T-helper 17 cell (primary cell): ENCODE measurements around the gene CNKSR3. TPM values are rescaled to one million over a fixed set of nuclear protein-coding genes. Genes with fewer than 3 reads are reported as not detected.
"Not testable (repeated sequence)": the region's sequence is repeated elsewhere in the genome, so short reads cannot be mapped to it uniquely, and the experiment has no call there.

Source experiments
- ATAC-seq: fragments of 150-1000 bp; cut with Tn5 transposase; 2 replicates; pipeline ENCODE4 v1.10.0; 2021; ENCODE audit warnings: mild to moderate bottlenecking, moderate library complexity
- DNase-seq, 3 donors: peaks; one replicate each; pipeline versions ENCODE4 v3.0.0 to v3.0.0-alpha.2; 2020 to 2021
- H3K9me3 ChIP-seq: one replicate; pipeline ENCODE4 v1.7.0; 2013; ENCODE audit warnings: low read length, mild to moderate bottlenecking; ENCODE audit not compliant: control insufficient read depth, poor library complexity, severe bottlenecking
- H3K27ac Mint-ChIP-seq: one replicate; pipeline ENCODE4 v1.8.0; 2022; ENCODE audit warnings: mild to moderate bottlenecking, moderate library complexity, mixed read lengths
- H3K27me3 Mint-ChIP-seq: one replicate; pipeline ENCODE4 v1.8.0; 2022; ENCODE audit warnings: mixed read lengths
- H3K36me3 Mint-ChIP-seq: one replicate; pipeline ENCODE4 v1.8.0; 2022; ENCODE audit warnings: low read depth, mixed read lengths
- H3K4me1 Mint-ChIP-seq: one replicate; pipeline ENCODE4 v1.8.0; 2022; ENCODE audit warnings: mild to moderate bottlenecking, mixed read lengths
- H3K4me3 Mint-ChIP-seq: one replicate; pipeline ENCODE4 v1.8.0; 2022; ENCODE audit warnings: mild to moderate bottlenecking, moderate library complexity, mixed read lengths
- total RNA-seq, 4 donors: library from RNA in 2 of 4; stranded (reverse) in 2 of 4; gene quantifications; one replicate each; pipeline ENCODE4 v1.2.3 and lab custom pipeline; 2022 to 2026

Gene CNKSR3
- total RNA-seq: not detected
- total RNA-seq (lab: John Stamatoyannopoulos, UW): 0 to 0.12 reads per million in 2 donors

DNA sequence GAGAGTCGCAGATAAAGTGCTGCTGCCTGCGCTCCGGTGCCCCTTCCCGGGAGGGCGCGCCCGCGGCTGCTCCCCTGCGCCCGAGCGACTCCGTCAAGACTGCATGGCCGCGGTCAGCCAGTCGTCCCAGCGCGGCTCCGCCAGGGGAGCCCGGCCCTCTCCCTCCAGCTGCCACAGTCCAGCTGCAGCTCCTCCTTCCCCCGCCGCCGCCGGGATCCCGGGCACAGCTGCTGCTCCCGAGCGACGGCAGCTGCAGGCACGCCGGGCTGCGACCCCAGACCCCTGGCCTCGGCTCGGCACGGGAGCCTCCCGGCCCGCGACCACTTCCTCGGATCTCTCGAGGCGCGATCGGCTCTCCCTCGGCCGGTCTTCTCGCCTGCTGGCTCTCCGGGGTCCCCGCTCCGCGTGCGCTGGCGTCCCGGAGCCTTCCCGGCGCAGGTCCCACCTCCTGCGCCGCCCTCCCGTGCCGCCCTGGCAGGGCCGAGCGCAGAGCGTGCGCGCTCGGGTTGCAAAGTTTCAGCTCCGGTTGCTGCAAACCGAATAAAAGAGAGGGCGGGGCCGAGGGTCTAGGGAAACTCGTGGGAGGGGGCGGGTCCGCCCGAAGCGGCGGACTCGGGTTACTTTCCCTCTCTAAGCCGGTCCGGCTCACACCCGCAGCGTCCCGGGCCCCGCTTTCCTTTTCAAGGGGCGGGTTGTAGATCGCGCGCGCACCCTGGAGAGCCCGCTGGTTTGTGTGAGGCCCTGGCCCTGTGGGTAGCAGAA, at the start of gene CNKSR3:
TSS of gene CNKSR3 (minus strand) at position 542 of the 762 bp plus-strand sequence. CDS start 571 bp downstream, outside the sequence.
- no peak for ATAC-seq
- peaks cover 4% of the 10 kb centered on the region for H3K4me1 Mint-ChIP-seq
- H3K27me3 Mint-ChIP-seq: peaks cover 53% of the 10 kb centered on the region

DNA sequence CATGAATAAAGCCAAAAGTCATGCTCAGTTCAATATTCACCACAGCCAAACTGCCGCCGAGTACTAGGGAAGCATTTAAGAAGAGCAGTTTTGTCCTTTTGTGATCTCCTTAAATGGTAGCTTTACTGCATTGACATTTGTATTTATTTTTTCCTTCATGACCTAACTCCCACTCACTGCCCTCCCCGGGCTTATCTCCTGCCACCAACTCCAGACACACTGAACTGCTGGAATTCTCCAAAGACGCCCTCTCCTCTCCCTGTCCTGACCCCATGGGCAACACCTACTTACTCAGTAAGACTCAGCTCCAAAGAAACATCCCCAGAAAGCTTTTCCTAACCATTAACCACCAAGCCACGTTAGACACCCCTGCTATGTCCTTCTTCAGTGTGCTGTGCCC, 48.5 kb upstream of the CNKSR3 start:
- no peak overlapping the region for H3K27ac Mint-ChIP-seq

More for the DNA sequence above, at the start of gene CNKSR3:
- Mint-ChIP-seq H3K36me3 (peaks cover 3% of the 10 kb centered on the region), H3K4me3 (peak within 1 kb of the TSS; percentile 70), H3K27ac (no peak within 1 kb of the TSS)
- DNase-seq: no peak
- no peaks in the 10 kb centered on the region for H3K9me3 ChIP-seq

DNA sequence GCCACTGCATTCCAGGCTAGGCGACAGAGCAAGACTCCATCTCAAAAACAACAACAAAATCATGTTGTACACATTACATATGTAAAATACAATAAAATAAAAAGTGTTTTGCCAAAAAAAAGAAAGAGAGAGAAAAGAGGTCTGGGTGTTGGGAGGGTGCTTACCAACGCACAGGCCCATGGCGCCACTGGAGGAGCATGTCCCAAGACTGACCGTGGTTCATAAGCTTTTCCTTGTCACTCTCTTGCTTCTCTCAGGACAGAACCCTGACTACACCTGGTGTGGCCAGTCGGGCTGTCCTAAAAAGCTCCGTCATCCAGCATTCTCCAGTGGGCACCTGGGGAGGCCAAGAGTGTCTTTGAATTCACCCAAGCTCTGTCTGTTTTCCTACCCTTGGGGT, 48.0 kb upstream of the CNKSR3 start:
- ATAC-seq (no peak), DNase-seq (no peak)
- Mint-ChIP-seq H3K36me3 (no peaks in the 10 kb centered on the region), H3K4me1 (peaks cover 3% of the 10 kb centered on the region), H3K27ac (no peak overlapping the region), H3K4me3 (no peak overlapping the region), H3K27me3 (peaks cover 19% of the 10 kb centered on the region)
- H3K9me3 ChIP-seq: no peaks in the 10 kb centered on the region

More for the DNA sequence above, 48.5 kb upstream of the CNKSR3 start:
- DNase-seq (no peak), ATAC-seq (no peak)
- no peaks in the 10 kb centered on the region for H3K9me3 ChIP-seq
- Mint-ChIP-seq H3K27me3 (peaks cover 14% of the 10 kb centered on the region), H3K4me3 (no peak overlapping the region), H3K36me3 (no peaks in the 10 kb centered on the region), H3K4me1 (peaks cover 3% of the 10 kb centered on the region)

DNA sequence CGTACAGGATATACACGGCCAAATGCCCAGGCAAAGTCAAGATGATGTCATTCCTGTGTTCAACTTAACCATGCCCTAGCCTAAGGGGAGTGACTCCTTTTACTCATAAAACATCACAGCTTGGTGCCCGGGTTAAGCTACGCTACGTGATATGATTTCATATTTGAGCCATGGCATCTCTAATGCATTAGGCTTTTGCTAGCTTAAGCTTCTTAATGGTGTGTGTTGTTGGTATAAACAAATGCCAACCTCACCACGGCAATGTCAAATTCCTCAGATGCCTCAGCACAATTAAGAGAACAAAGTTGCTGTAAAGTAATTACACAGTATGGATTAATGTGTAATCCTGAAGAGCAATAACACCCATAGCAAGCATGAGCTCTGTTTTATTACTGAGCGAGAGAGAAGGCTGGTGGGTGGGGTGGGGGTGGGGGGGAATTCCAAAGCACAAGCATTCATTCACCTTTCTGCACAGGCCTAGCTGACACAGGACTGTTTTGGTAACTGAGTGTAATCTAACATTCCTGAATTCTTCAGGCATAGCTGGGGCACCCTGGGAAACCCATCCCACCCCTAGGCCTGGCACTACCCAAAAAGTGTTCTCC, 44.7 kb upstream of the CNKSR3 start:
- no peak overlapping the region for H3K27ac Mint-ChIP-seq
- H3K36me3 Mint-ChIP-seq: no peaks in the 10 kb centered on the region
- DNase-seq: no peak
- H3K9me3 ChIP-seq: no peaks in the 10 kb centered on the region
- ATAC-seq: no peak
- H3K4me1 Mint-ChIP-seq: no peaks in the 10 kb centered on the region
- H3K4me3 Mint-ChIP-seq: no peak overlapping the region
- H3K27me3 Mint-ChIP-seq: peaks cover 22% of the 10 kb centered on the region

DNA sequence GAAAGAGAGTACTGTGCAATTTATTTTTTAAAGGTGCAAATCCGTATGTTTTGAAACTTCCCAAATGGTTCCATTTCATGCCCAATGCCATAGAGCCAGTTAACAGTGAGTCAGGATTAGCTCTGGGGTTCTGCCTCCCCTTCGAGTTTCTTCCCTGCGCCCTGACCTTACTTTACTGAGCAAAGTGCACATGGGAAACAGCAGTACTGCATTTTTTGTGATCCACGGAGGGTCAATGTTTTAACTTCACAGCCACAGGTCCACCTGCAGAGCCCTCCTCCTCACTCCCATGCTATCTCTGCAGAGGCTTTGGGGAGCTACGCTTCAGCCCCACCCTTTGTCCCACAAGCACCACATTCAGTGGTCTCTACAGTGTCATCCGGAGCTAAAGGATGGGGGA, 44.0 kb upstream of the CNKSR3 start:
- no peaks in the 10 kb centered on the region for H3K36me3 Mint-ChIP-seq
- no peak overlapping the region for H3K4me3 Mint-ChIP-seq
- ATAC-seq: no peak
- H3K4me1 Mint-ChIP-seq: no peaks in the 10 kb centered on the region
- H3K27me3 Mint-ChIP-seq: peaks cover 23% of the 10 kb centered on the region
- no peak overlapping the region for H3K27ac Mint-ChIP-seq
- H3K9me3 ChIP-seq: no peaks in the 10 kb centered on the region
- no peak for DNase-seq

DNA sequence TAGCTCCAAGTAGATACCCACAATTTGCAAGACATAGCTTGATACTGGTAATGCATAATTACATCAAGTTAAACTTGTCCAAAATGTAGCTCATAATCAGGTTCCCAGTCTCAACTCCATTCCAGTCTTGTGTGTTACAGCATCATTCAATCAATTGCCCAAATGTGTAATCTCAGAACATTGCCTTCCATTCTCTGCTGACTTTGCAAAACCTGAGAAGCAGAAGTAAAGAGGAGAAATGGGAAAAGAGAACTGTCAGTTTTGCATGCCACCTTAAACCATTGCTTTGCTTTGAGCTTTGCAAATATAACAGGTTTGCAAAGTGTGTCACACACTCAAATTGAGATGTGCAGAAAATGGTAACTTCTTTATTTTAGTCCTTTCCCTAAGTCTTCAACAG, 40.3 kb upstream of the CNKSR3 start:
- Mint-ChIP-seq H3K27me3 (peaks cover 23% of the 10 kb centered on the region), H3K4me1 (no peaks in the 10 kb centered on the region), H3K36me3 (no peaks in the 10 kb centered on the region), H3K4me3 (no peak overlapping the region), H3K27ac (no peak overlapping the region)
- DNase-seq: no peak
- no peak for ATAC-seq
- H3K9me3 ChIP-seq: no peaks in the 10 kb centered on the region

DNA sequence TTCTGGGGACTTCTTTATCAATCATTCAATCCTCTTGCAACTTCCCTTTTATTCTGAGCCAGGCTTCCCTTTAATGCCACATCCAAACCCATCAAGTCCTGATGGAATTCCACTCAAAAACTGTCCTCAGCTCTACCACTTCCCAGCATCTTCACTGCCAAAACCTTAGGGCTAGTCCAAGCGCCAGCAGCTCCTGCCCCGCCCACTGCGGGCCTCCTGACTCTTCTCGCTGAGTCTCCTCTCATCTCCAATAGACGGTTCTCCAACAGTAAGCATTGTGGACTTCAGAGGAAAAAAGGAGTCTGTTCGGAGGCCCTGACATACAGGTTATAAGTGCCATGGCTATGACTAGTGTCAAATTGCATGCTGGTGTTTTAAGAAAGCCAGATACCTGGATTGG, 38.7 kb upstream of the CNKSR3 start:
- DNase-seq (no peak), ATAC-seq (no peak)
- no peaks in the 10 kb centered on the region for H3K36me3 Mint-ChIP-seq
- no peaks in the 10 kb centered on the region for H3K4me1 Mint-ChIP-seq
- H3K27ac Mint-ChIP-seq: no peak overlapping the region
- H3K27me3 Mint-ChIP-seq: peaks cover 23% of the 10 kb centered on the region
- H3K9me3 ChIP-seq: no peaks in the 10 kb centered on the region
- H3K4me3 Mint-ChIP-seq: no peak overlapping the region

DNA sequence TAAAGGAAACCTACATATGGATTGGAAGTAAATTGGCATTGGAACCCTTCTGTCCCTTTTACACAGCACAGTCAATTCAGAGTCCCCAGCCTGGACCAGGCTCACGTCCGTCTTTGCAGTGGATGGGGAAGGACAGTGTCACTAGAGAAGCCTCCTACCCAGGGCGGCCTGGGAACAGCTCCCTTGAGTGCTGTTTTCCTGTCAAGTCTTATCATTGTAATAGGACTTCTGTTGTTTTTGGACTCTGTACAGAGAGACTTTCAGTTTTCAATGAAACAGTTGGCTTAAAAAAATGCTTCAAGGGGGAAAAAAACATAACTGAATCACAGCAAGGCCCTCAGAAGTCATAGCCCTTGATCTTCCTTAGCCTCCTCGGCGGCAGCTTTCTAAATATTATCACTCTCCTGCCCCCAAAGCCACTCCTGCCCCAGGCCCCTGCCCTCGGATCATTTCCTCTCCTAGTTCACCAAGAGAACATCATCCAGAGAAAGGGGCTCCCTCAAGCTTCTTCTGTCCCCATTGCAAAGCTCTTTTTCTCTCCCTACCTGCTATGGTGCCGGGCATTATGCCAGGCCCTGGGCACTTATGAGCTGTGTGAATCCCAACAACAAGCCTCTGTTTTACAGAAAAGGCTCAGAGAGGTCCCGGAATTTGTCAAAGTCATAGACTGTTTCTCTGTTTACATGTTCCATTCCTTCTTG, 37.8 kb upstream of the CNKSR3 start:
- no peaks in the 10 kb centered on the region for H3K9me3 ChIP-seq
- DNase-seq: no peak
- no peaks in the 10 kb centered on the region for H3K36me3 Mint-ChIP-seq
- no peaks in the 10 kb centered on the region for H3K4me1 Mint-ChIP-seq
- no peak overlapping the region for H3K4me3 Mint-ChIP-seq
- no peak for ATAC-seq
- H3K27ac Mint-ChIP-seq: no peak overlapping the region
- peaks cover 14% of the 10 kb centered on the region for H3K27me3 Mint-ChIP-seq

DNA sequence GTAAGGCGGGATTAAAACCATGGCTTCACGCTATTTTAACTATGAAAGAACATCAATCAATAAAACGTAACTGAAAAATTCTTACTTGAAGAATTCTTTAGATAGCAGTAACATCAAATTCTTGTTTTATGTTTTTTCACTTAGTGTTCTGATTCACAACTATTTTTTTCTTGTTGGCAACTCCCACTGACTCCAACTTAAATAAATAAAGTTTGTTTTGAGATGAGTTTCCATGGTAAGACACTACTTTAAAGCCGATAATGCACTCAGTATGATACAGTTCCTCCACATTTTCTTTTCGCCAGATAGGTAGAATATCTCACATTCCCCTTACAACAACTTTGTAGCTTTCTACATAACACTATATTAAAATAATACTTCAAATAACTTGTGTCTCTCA, 33.1 kb upstream of the CNKSR3 start:
- ATAC-seq: no peak
- H3K27ac Mint-ChIP-seq: no peak overlapping the region
- no peak for DNase-seq
- H3K9me3 ChIP-seq: no peaks in the 10 kb centered on the region
- H3K4me1 Mint-ChIP-seq: no peaks in the 10 kb centered on the region
- no peaks in the 10 kb centered on the region for H3K27me3 Mint-ChIP-seq
- no peak overlapping the region for H3K4me3 Mint-ChIP-seq
- no peaks in the 10 kb centered on the region for H3K36me3 Mint-ChIP-seq

DNA sequence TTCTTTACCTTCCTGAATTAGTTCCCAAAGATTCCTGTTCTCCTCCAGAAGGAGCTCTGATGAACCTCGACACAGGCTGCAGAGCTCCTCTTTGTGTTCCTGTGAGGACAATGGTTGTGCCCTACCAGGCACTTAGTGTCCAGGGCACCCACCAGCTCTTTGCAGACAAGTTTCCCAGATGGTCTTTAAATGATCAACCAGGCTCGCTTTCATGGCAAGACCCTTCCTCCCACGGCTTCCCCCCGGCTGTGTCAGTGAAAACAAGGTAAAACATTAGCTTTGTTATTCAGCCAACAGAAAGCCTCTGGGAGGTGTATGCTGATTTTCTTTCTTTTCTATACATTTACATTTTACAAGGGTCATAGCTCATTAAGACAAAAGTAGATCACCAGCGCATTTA, 32.3 kb upstream of the CNKSR3 start:
- ATAC-seq: no peak

DNA sequence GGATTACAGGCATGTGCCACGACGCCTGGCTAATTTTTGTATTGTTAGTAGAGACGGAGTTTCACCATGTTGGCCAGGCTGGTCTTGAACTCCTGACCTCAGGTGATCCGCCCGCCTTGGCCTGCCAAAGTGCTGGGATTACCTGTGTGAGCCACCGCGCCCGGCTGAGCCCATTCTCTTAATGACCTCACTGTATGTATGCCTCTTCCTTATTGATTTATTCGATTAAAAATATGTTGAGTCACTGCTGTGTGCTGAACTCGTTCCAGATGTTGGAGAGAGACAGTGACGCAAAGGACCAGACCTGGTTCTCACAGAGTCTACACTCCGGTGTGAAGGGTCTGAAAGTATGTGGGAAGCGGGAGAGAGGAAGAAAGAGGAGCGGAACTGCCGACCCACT, 31.4 kb upstream of the CNKSR3 start:
- H3K27ac Mint-ChIP-seq, H3K27me3 Mint-ChIP-seq, H3K4me3 Mint-ChIP-seq, DNase-seq, H3K36me3 Mint-ChIP-seq, H3K9me3 ChIP-seq, ATAC-seq, H3K4me1 Mint-ChIP-seq: not testable (repeated sequence)

More for the DNA sequence above, 32.3 kb upstream of the CNKSR3 start:
- Mint-ChIP-seq H3K27me3 (peaks cover 2% of the 10 kb centered on the region), H3K4me1 (no peaks in the 10 kb centered on the region), H3K27ac (no peak overlapping the region), H3K4me3 (no peak overlapping the region), H3K36me3 (no peaks in the 10 kb centered on the region)
- H3K9me3 ChIP-seq: no peaks in the 10 kb centered on the region
- no peak for DNase-seq

DNA sequence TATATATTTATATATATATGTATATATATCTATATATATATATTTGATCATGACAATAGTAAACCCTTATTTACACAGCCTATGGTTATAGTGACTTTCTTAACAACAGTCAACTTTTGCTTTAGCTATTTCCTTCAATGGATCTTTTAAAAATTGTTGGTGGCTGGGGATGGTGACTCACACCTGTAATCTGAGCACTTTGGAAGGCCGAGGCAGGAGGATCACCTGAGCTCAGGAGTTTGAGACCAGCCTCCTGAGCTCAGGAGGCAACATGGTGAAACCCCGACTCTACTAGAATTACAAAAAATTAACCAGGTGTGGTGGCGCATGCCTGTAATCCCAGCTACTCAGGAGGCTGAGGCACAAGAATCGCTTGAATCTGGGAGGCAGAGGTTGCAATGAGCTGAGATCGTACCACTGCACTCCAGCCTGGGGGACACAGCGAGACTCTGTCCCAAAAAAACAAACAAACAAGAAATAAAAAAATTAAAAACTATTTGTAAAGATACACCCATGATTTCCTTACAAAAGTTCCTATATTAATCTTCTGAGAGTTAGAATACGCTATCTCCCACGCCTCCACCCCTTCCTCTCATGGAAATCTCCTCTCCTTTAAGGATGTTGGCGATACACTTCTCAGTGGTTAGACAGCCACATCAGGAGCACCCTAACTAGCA, 29.2 kb upstream of the CNKSR3 start:
- H3K9me3 ChIP-seq: no peaks in the 10 kb centered on the region
- Mint-ChIP-seq H3K27me3 (peaks cover 14% of the 10 kb centered on the region), H3K27ac (no peak overlapping the region), H3K36me3 (peaks cover 3% of the 10 kb centered on the region), H3K4me3 (no peak overlapping the region), H3K4me1 (no peaks in the 10 kb centered on the region)
- DNase-seq (no peak), ATAC-seq (no peak)

DNA sequence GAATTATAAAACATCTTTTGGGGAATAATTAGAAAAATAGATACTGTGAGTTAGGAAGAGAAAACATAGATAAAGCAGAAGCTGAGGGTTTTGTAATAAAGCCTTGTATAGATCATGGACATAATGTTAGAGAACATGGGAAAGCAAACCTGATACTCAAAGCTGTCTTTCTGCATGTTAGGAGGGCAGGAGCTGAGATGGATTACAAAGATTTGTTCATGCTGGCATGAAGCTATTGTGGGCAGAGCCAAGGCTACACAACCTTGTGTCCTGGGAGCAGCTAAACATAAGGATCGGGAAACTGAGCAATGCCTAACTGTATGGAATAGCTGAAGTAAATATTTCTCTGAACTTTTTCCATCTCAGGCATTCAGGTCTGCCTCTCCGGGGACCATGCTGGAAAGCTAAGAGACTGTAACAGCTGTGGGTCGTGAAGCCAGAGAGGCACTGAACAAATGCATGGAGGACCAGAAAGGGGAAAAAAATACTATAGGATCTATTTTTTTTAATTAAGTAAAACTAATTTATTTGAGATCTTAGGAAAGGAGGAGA, 28.2 kb upstream of the CNKSR3 start:
- Mint-ChIP-seq H3K27me3 (peaks cover 14% of the 10 kb centered on the region), H3K4me1 (no peaks in the 10 kb centered on the region), H3K36me3 (peaks cover 3% of the 10 kb centered on the region), H3K4me3 (no peak overlapping the region), H3K27ac (no peak overlapping the region)
- no peak for DNase-seq
- H3K9me3 ChIP-seq: no peaks in the 10 kb centered on the region
- ATAC-seq: no peak
